NCI-H146 treated with DMSO at 0.1 percent for 48 hours (cell line): Measurements from ENCODE around the gene PTGIR.

Experiments used
- DNase-seq: peaks from one replicate; lab custom pipeline; 2025; ENCODE audit not compliant: unreplicated experiment; lab: John Stamatoyannopoulos, UW

The PTGIR gene

GRCh38 chr19:46601318-46602224, 23.3 kb downstream of the PTGIR start, which contains the start of gene CALM3:
TSS of gene CALM3 (plus strand) at chr19:46601330. CDS start at chr19:46601435, 105 bp downstream.
- DNase-seq = peak; percentile 17

- peak; percentile 95 for DNase-seq
Measured at GRCh38 chr19:46600384-46601317, 24.2 kb downstream of the PTGIR start.

DNA sequence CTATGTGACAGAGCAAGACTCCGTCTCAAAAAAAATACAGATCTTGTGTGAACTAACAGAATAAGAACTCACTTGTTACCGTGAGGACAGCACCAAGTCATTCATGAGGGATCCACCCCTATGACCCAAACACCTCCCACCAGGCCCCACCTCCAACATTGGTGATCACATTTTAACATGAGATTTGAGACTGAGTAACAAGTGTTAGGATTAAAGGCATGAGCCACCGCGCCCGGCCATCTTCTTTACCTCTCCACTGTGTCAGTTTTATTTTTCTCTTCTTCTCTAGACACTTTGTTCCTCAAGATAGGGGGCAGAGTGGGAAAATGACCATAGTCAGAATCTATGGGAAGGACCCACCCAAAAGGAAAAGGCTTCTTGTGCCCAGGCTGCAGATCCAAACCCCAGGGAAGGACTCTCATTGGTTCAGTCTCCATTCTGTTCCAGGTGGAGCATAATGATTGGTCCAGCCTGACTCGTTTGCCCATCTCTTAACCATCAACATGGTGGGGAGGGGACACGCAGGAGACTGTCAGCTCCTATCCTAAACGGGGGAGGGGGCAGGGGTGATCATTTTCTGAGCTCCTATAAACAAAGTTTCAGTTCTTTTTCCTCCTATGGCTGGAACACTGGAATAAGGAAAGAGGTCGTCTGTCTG, 25.0 kb downstream of the PTGIR start:
- DNase-seq = no peak

DNA sequence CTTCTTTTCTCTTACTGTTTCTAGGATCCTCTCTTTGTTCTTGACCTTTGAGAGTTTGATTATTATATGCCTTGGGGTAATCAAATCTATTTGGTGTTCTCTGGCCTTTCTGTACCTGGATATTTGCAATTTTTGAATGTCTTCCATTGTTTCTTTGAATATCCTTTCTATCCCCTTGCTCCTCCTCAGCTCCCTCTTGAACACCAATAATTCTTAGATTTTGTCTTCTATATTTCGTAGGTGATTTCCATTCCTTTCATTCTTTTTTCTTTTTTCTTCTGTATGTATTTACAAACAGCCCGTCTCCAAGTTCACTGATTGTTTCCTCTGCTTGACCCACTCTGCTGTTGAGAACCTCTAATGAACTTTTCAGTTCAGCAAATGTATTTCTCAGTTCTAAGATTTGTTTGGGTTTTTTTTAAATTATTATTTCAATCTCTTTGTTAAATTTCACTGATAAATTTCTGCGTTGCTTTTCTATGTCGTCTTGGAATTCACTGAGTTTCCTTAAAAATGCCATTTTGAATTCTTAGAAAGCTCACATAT, 26.4 kb downstream of the PTGIR start:
- DNase-seq = no peak

DNA sequence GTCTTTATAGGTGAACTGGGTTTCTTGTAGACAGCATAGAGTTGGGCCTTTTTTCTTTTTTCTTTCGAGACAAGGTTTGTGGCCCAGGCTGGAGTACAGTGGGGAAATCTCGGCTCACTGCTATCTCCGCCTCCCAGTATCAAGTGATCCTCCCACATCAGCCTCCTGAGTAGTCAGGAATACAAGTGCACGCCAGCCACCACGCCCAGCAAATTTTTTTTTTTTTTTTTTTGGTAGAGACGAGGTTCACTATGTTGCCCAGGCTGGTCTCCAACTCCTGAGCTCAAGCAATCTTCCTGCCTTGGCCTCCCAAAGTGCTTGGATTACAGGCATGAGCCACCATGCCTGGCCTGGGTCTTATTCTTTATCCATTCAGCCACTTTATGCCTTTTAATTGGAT, 28.9 kb downstream of the PTGIR start:
- no peak for DNase-seq

DNA sequence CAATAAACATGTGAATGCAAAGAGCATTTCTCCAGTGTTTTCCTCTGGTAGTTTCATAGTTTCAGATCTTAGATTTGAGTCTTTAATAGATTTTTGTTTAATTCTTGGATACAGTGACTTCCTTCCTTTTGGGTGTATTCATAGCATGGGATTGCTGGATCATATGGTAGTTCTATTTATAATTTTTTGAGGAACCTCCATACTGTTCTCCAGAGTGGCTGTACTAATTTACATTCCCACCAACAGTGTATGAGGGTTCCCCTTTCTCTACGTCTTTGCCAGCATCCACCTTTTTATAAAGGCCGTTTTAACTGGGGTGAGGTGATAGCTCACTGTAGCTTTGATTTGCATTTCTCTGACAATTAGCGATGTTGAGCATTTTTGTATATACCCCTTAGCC, 33.0 kb downstream of the PTGIR start:
- DNase-seq = no peak

DNA sequence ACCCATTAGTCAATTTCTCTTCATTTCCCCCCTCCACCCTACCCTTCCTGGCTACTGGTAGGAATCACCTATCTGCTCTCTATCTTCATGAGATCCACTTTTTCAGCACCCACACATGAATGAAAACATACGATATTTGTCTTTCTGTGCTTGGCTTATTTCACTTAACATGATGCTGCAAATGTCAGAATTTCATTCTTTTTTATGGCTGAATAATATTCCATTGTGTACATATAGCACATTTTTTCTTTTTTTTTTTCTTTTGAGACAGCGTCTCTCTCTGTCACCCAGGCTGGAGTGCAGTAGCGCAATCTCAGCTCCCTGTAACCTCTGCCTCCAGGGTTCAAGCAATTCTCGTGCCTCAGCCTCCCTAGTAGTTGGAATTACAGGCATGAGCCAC, 33.6 kb downstream of the PTGIR start:
- DNase-seq = no peak

GRCh38 chr19:46587861-46588260, 37.0 kb downstream of the PTGIR start:
- no peak for DNase-seq

GRCh38 chr19:46586294-46586693, 38.6 kb downstream of the PTGIR start:
- DNase-seq = no peak

- no peak for DNase-seq
Measured at GRCh38 chr19:46585539-46585938, 39.4 kb downstream of the PTGIR start.

DNA sequence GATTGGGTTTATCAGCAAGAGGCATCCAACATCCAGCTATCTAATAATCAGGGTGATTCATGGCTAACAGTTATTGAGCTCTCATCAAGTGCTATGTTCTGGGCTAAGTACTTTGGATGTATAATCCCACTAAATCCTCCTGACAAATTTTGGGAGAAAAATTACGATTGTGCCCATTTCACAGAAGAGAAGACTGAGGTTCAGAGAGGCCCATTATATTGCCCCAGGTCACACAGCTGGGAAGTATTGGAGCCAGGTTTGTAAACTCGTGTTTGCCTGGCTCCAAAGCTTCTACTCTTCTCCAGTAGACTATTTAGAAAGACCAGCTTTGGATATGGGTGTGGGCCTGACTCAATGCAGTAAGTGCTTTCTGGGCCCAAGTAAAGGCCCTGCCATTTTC, 44.6 kb downstream of the PTGIR start:
- DNase-seq = no peak

DNA sequence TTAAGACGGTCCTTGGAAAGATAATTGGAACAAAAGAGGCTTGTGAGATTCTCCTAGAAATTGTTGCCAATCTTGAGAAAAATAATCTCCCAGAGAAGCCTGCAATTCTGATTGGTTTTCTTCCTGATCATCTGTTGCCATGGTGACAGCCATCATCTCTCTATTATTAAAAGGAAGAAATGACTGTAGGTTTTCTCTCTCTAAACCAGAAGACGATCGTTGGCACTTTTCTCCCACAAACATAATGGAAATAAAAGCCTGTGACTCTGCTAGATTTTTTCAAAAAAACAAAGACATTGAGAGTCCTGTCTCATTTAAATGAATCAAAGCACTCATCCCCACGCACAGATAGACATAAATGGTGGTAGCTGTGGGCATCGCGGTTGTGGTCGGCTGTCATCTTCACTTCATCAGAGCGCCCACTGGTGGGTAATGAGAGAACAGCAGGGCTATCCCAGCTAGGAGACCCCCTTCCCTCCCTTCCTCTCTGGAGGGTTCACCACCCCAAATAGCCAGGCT, 45.5 kb downstream of the PTGIR start:
- DNase-seq = no peak

- DNase-seq = no peak
Measured at GRCh38 chr19:46578450-46578849, 46.4 kb downstream of the PTGIR start.

- DNase-seq = no peak
Measured at GRCh38 chr19:46574533-46574932, 50.4 kb downstream of the PTGIR start.

DNA sequence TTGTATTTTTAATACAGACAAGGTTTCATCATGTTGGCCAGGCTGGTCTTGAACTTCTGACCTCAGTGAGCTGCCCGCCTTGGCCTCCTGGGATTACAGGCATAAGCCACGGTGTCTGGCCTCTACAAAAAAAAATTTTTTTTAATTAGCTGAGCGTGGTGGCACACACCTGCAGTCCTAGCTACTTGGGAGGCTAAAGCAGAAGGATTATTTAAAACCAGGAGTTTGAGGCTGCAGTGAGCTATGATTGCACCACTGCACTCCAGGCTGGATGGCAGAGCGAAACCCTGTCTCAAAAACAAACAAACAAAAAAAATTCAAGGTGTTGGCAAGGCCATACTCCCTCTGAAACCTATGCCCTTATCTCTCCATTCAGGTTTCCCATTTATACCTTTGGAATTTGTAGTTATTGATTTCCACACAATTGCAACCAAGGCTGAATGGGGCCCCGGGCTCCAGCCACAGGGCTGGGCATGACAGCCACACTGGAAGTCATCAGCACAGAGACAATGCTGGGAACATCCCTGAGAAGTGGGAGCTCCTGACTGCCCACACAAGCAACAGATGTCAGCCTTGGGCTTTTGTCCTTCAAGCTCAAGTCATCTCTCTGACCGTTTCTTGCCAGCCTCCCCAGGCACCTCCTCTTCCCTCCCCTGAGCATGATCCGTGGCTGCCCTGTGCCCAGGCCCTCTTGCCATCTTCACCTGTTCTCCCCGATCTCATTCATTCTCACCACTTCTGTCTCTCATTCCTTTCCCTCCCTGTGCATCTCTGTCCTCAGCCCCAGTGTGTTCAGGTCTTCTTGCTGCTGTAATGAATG, 51.0 kb downstream of the PTGIR start:
- DNase-seq = no peak

- peak; percentile 37 for DNase-seq
Measured at GRCh38 chr19:46571495-46571894, 53.4 kb downstream of the PTGIR start.
